ENCODE results near the gene CLDN20.
"Not testable (repeated sequence)": the region's sequence is repeated elsewhere in the genome, so short reads cannot be mapped to it uniquely, and the experiment has no call there.

Gene CLDN20

GRCh38 chr6:155227046-155227445, 36.8 kb upstream of the CLDN20 start:
- peaks cover 23% of the 10 kb centered on the region; the same call in 1 of the 2 replicates for H3K79me2 ChIP-seq (ENCODE audit: insufficient read depth, low read length)
- TF ChIP-seq CTCF (IDR thresholded peaks at IDR 0.05; ENCODE audit: insufficient read depth, low read length, poor library complexity, severe bottlenecking) (no peak), EZH2phosphoT487 (conservative IDR thresholded peaks at IDR 0.05; ENCODE audit: low read length) (no peak)

GRCh38 chr6:155228546-155229166, 35.2 kb upstream of the CLDN20 start:
- no peak overlapping the region for H3K4me2 ChIP-seq (ENCODE audit: low read depth, low read length, poor library complexity, severe bottlenecking)
- peaks cover 29% of the 10 kb centered on the region; the same call in 1 of the 2 replicates for H3K79me2 ChIP-seq (ENCODE audit: insufficient read depth, low read length)
- H4K20me1 ChIP-seq (ENCODE audit: low read depth, low read length), result no peaks in the 10 kb centered on the region
- H3F3A ChIP-seq (ENCODE audit: insufficient read depth), result no peaks in the 10 kb centered on the region
- no peak overlapping the region for H3K27ac ChIP-seq (ENCODE audit: low read depth, low read length)
- TF ChIP-seq EZH2phosphoT487 (conservative IDR thresholded peaks at IDR 0.05; ENCODE audit: low read length), result no peak
- no peak for TF ChIP-seq CTCF (IDR thresholded peaks at IDR 0.05; ENCODE audit: insufficient read depth, low read length, poor library complexity, severe bottlenecking)
- no peak overlapping the region for H3K9ac ChIP-seq (ENCODE audit: low read length)
- no peaks in the 10 kb centered on the region; the same call in 1 of the 2 replicates for H3K36me3 ChIP-seq (ENCODE audit: low read length)
- H2AFZ ChIP-seq (ENCODE audit: low read depth, low read length, severe bottlenecking), result no peak overlapping the region
- H3K27me3 ChIP-seq (ENCODE audit: low read length), result no peaks in the 10 kb centered on the region
- no peaks in the 10 kb centered on the region for H3K9me2 ChIP-seq (replicated peaks; ENCODE audit: insufficient read depth, low read length)
- no peak overlapping the region for H3K4me3 ChIP-seq (ENCODE audit: insufficient read depth, low read length, poor library complexity, severe bottlenecking)
- H3K9me3 ChIP-seq (ENCODE audit: insufficient read depth, low read length), result no peaks in the 10 kb centered on the region

More at GRCh38 chr6:155227046-155227445, 36.8 kb upstream of the CLDN20 start:
- Histone ChIP-seq H3K9me2 (replicated peaks; ENCODE audit: insufficient read depth, low read length) (no peaks in the 10 kb centered on the region), H3K27ac (ENCODE audit: low read depth, low read length) (no peak overlapping the region), H3F3A (ENCODE audit: insufficient read depth) (no peaks in the 10 kb centered on the region), H3K27me3 (ENCODE audit: low read length) (no peaks in the 10 kb centered on the region), H3K4me2 (ENCODE audit: low read depth, low read length, poor library complexity, severe bottlenecking) (no peak overlapping the region), H3K9ac (ENCODE audit: low read length) (no peak overlapping the region), H3K4me3 (ENCODE audit: insufficient read depth, low read length, poor library complexity, severe bottlenecking) (no peak overlapping the region), H3K36me3 (ENCODE audit: low read length) (no peaks in the 10 kb centered on the region; the same call in 1 of the 2 replicates), H3K9me3 (ENCODE audit: insufficient read depth, low read length) (no peaks in the 10 kb centered on the region), H2AFZ (ENCODE audit: low read depth, low read length, severe bottlenecking) (no peak overlapping the region), H4K20me1 (ENCODE audit: low read depth, low read length) (no peaks in the 10 kb centered on the region)

GRCh38 chr6:155230975-155231374, 32.8 kb upstream of the CLDN20 start:
- not testable (repeated sequence) for H3K9me2 ChIP-seq (replicated peaks; ENCODE audit: insufficient read depth, low read length); H3K27ac ChIP-seq (ENCODE audit: low read depth, low read length)

GRCh38 chr6:155232848-155233247, 31.0 kb upstream of the CLDN20 start:
- Histone ChIP-seq H3K4me3 (ENCODE audit: insufficient read depth, low read length, poor library complexity, severe bottlenecking) (no peak overlapping the region), H3K27me3 (ENCODE audit: low read length) (no peaks in the 10 kb centered on the region), H3K9me2 (replicated peaks; ENCODE audit: insufficient read depth, low read length) (no peaks in the 10 kb centered on the region), H3K9ac (ENCODE audit: low read length) (no peak overlapping the region), H4K20me1 (ENCODE audit: low read depth, low read length) (no peaks in the 10 kb centered on the region), H3F3A (ENCODE audit: insufficient read depth) (no peaks in the 10 kb centered on the region), H3K27ac (ENCODE audit: low read depth, low read length) (no peak overlapping the region), H3K9me3 (ENCODE audit: insufficient read depth, low read length) (no peaks in the 10 kb centered on the region), H3K4me2 (ENCODE audit: low read depth, low read length, poor library complexity, severe bottlenecking) (no peak overlapping the region), H2AFZ (ENCODE audit: low read depth, low read length, severe bottlenecking) (no peak overlapping the region), H3K36me3 (ENCODE audit: low read length) (0 out of 2 replicates have a peak, but pooled peaks cover 6% of the 10 kb centered on the region), H3K79me2 (ENCODE audit: insufficient read depth, low read length) (peaks cover 16% of the 10 kb centered on the region; the same call in 1 of the 2 replicates)
- TF ChIP-seq EZH2phosphoT487 (conservative IDR thresholded peaks at IDR 0.05; ENCODE audit: low read length) (no peak), CTCF (IDR thresholded peaks at IDR 0.05; ENCODE audit: insufficient read depth, low read length, poor library complexity, severe bottlenecking) (no peak)

More at GRCh38 chr6:155230975-155231374, 32.8 kb upstream of the CLDN20 start:
- not testable (repeated sequence) for H3K4me3 ChIP-seq (ENCODE audit: insufficient read depth, low read length, poor library complexity, severe bottlenecking); H3K9ac ChIP-seq (ENCODE audit: low read length); H4K20me1 ChIP-seq (ENCODE audit: low read depth, low read length); H3F3A ChIP-seq (ENCODE audit: insufficient read depth); H3K27me3 ChIP-seq (ENCODE audit: low read length); H3K9me3 ChIP-seq (ENCODE audit: insufficient read depth, low read length); H3K4me2 ChIP-seq (ENCODE audit: low read depth, low read length, poor library complexity, severe bottlenecking); H2AFZ ChIP-seq (ENCODE audit: low read depth, low read length, severe bottlenecking); H3K36me3 ChIP-seq (ENCODE audit: low read length)
- peaks cover 20% of the 10 kb centered on the region; the same call in 1 of the 2 replicates for H3K79me2 ChIP-seq (ENCODE audit: insufficient read depth, low read length)

Measured in SU-DHL-6 (cell line).